ENCODE data around the gene PWP2.
"Not testable (repeated sequence)": the region's sequence is repeated elsewhere in the genome, so short reads cannot be mapped to it uniquely, and the experiment has no call there.

PWP2 gene

DNA sequence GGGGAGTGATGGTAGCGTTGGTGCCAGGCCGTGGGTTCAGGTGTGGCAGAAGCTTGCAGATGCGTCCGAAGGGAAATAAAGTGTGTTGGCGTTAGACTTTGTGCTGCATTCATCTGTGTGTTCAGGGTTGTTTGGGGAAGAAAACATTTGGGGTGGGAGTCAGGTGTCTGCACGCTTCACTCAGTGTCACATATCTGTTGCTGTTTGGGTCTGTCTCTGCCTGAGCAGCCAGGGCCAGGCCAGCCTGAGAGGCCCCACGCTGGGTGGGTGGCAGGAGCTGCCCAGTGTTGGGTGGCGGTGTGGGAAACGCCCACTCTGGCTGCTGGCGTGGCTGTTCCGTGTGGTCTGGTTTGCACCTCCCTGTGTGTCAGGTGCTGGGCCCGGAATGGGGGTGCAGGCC, 38.4 kb downstream of the PWP2 start:
- not testable (repeated sequence) for H3K36me3 ChIP-seq (ENCODE audit: low read depth); DNase-seq (ENCODE audit: low spot score); H3K27me3 ChIP-seq (ENCODE audit: insufficient read depth, poor library complexity, severe bottlenecking); H3K27ac ChIP-seq (ENCODE audit: poor library complexity, severe bottlenecking); H3K9me3 ChIP-seq (ENCODE audit: severe bottlenecking); H3K4me3 ChIP-seq (ENCODE audit: severe bottlenecking); ATAC-seq (ENCODE audit: low read depth); H3K4me1 ChIP-seq (ENCODE audit: insufficient read depth, poor library complexity, severe bottlenecking)

DNA sequence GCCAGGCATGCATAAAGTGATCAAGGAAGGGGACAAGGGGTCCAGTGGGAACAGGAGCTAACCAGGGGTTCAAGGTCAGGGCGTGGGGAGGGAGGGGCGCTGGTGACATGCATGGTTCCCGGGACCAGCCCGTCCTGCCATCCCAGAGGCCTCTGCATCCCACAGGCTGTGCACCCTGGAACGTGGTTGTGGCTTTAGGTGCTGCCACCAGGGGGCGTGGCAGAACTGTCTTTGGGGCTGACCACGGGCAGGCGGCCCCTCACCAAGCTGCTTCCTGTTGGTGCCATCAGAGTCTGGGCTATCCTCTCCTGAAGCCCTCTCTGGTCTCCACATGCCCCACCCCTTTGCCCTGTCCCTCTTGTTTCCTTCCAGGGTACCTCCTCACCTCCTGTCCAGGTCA, 39.9 kb downstream of the PWP2 start:
- H3K4me3 ChIP-seq (ENCODE audit: severe bottlenecking); H3K9me3 ChIP-seq (ENCODE audit: severe bottlenecking); H3K27me3 ChIP-seq (ENCODE audit: insufficient read depth, poor library complexity, severe bottlenecking); H3K4me1 ChIP-seq (ENCODE audit: insufficient read depth, poor library complexity, severe bottlenecking); H3K36me3 ChIP-seq (ENCODE audit: low read depth); H3K27ac ChIP-seq (ENCODE audit: poor library complexity, severe bottlenecking); DNase-seq (ENCODE audit: low spot score): not testable (repeated sequence)
- ATAC-seq (ENCODE audit: low read depth): peak; percentile 73

DNA sequence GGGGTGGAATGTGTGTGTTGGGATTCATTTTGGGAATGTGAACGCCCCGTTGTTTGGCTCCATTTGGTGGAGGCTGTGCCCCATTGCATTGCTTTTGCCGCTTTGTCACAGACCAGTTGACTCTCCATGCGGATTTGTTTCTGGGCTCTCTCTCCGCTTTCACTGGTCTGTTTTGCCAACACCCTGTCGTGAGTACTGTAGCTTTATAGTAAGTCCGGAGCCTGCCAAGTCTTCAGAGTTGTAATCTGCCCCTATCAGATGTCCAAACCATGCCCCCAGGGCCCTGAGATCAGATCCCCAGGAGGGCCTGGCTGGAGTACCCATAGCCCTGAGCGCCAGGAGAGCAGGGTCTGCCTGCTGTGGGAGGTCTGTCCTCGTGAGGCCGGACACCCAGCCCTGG, 43.1 kb downstream of the PWP2 start:
- not testable (repeated sequence) for DNase-seq (ENCODE audit: low spot score); H3K36me3 ChIP-seq (ENCODE audit: low read depth); H3K4me1 ChIP-seq (ENCODE audit: insufficient read depth, poor library complexity, severe bottlenecking); ATAC-seq (ENCODE audit: low read depth); H3K9me3 ChIP-seq (ENCODE audit: severe bottlenecking); H3K27ac ChIP-seq (ENCODE audit: poor library complexity, severe bottlenecking); H3K4me3 ChIP-seq (ENCODE audit: severe bottlenecking); H3K27me3 ChIP-seq (ENCODE audit: insufficient read depth, poor library complexity, severe bottlenecking)

DNA sequence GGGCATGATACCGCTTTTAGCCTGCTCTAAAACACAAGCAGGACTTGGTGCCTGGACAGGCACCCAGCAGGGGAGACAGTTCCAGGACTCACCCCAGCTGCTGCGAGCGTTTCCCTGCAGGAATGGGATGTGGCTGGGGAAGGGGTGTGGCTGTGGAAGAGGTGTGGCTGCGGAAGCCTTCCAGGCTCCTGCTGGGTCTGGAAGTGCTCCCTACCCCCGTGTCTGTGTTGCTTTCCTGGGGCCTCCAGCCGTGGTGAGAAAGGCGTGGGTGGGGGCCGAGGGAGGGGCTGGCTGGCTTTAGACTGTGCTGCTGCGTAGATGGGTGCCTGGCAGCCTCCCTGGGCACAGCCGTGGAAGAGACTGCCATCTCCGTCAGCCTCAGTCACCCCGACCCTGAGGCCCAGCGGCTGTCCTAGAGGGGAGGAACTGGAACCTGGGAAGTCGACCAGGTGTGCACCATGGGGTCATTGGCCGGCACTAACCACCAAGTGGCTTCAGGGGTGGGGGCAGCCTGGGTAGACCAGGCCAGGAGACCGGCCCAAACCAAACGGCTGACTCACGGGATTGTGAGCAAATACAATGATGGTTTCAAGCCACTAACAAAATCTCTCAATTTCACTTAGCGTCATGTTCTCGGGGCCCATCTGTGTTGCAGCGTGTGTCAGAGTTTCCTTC, 46.2 kb downstream of the PWP2 start:
- not testable (repeated sequence) for H3K9me3 ChIP-seq (ENCODE audit: severe bottlenecking); H3K27me3 ChIP-seq (ENCODE audit: insufficient read depth, poor library complexity, severe bottlenecking); H3K4me3 ChIP-seq (ENCODE audit: severe bottlenecking); H3K4me1 ChIP-seq (ENCODE audit: insufficient read depth, poor library complexity, severe bottlenecking); H3K36me3 ChIP-seq (ENCODE audit: low read depth); ATAC-seq (ENCODE audit: low read depth); H3K27ac ChIP-seq (ENCODE audit: poor library complexity, severe bottlenecking); DNase-seq (ENCODE audit: low spot score)

GRCh38 chr21:44153889-44154228, 46.7 kb downstream of the PWP2 start:
- not testable (repeated sequence) for H3K36me3 ChIP-seq (ENCODE audit: low read depth); ATAC-seq (ENCODE audit: low read depth); H3K4me1 ChIP-seq (ENCODE audit: insufficient read depth, poor library complexity, severe bottlenecking); H3K4me3 ChIP-seq (ENCODE audit: severe bottlenecking); H3K27ac ChIP-seq (ENCODE audit: poor library complexity, severe bottlenecking); H3K9me3 ChIP-seq (ENCODE audit: severe bottlenecking); H3K27me3 ChIP-seq (ENCODE audit: insufficient read depth, poor library complexity, severe bottlenecking)
- peak; percentile 4 for DNase-seq (ENCODE audit: low spot score)

DNA sequence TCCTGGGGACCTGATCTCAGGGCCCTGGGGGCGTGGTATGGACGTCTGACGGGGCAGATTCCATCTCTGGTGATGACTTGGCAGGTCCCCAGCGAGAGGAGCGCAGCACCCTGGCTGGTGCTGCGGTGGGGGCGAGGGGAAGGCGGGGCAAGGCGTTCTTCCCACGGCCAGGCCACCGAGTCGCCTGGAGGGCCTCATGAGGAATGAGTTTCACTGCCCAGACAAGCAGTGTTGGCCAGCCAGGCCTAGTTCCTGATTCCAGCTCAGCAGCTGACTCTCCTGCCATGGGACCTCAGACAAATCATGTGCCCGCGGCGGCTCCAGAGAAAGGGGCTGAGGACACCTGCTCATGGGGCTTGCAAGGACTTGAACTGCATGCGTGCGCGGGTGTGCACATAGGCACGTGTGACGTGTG, 47.6 kb downstream of the PWP2 start:
- not testable (repeated sequence) for H3K27ac ChIP-seq (ENCODE audit: poor library complexity, severe bottlenecking); H3K9me3 ChIP-seq (ENCODE audit: severe bottlenecking); DNase-seq (ENCODE audit: low spot score); H3K4me1 ChIP-seq (ENCODE audit: insufficient read depth, poor library complexity, severe bottlenecking); H3K4me3 ChIP-seq (ENCODE audit: severe bottlenecking); H3K36me3 ChIP-seq (ENCODE audit: low read depth); H3K27me3 ChIP-seq (ENCODE audit: insufficient read depth, poor library complexity, severe bottlenecking)
- peak; percentile 27; the same call in 1 of the 3 replicates for ATAC-seq (ENCODE audit: low read depth)

- H3K27me3 ChIP-seq (ENCODE audit: insufficient read depth, poor library complexity, severe bottlenecking); H3K4me3 ChIP-seq (ENCODE audit: severe bottlenecking); DNase-seq (ENCODE audit: low spot score); H3K27ac ChIP-seq (ENCODE audit: poor library complexity, severe bottlenecking); H3K36me3 ChIP-seq (ENCODE audit: low read depth); H3K9me3 ChIP-seq (ENCODE audit: severe bottlenecking); H3K4me1 ChIP-seq (ENCODE audit: insufficient read depth, poor library complexity, severe bottlenecking); ATAC-seq (ENCODE audit: low read depth): not testable (repeated sequence)
Measured at GRCh38 chr21:44155231-44155993, 48.2 kb downstream of the PWP2 start.

GRCh38 chr21:44155994-44156380, 48.8 kb downstream of the PWP2 start:
- not testable (repeated sequence) for H3K27ac ChIP-seq (ENCODE audit: poor library complexity, severe bottlenecking); DNase-seq (ENCODE audit: low spot score); H3K27me3 ChIP-seq (ENCODE audit: insufficient read depth, poor library complexity, severe bottlenecking); H3K4me1 ChIP-seq (ENCODE audit: insufficient read depth, poor library complexity, severe bottlenecking); H3K36me3 ChIP-seq (ENCODE audit: low read depth); H3K9me3 ChIP-seq (ENCODE audit: severe bottlenecking); H3K4me3 ChIP-seq (ENCODE audit: severe bottlenecking); ATAC-seq (ENCODE audit: low read depth)

DNA sequence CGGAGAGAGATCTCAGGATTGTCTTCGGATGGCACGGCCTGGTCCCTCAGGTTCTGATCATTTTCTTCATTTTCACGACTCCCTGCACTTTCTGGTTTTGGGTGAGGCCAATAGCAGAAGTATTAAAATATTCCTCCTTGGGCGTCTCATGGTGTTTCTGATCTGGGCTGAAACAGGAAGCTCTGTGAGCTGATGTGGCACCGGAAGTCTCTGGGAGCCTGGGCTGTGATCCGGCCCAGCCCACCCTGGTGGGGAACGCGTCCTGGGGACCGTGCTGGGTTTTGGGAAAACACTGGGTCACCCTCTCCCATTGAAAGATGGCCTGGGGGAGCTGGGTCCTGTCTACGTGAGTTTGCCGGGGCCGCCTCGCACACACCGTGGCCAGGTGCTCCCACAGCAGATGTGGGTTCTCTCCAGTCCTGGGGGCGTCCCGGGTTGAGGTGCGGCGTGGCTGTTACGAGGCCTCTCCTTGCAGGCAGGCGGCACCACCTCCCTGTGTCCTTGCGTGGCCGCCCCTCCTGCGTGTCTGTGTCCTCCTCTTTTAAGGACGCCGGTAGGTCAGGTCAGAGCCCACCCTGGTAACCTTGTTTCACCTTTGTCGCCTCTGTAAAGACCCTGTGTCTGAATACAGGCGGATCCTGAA, 50.4 kb downstream of the PWP2 start:
- not testable (repeated sequence) for H3K9me3 ChIP-seq (ENCODE audit: severe bottlenecking); ATAC-seq (ENCODE audit: low read depth); H3K4me1 ChIP-seq (ENCODE audit: insufficient read depth, poor library complexity, severe bottlenecking); H3K36me3 ChIP-seq (ENCODE audit: low read depth); H3K27ac ChIP-seq (ENCODE audit: poor library complexity, severe bottlenecking); H3K4me3 ChIP-seq (ENCODE audit: severe bottlenecking); DNase-seq (ENCODE audit: low spot score); H3K27me3 ChIP-seq (ENCODE audit: insufficient read depth, poor library complexity, severe bottlenecking)

DNA sequence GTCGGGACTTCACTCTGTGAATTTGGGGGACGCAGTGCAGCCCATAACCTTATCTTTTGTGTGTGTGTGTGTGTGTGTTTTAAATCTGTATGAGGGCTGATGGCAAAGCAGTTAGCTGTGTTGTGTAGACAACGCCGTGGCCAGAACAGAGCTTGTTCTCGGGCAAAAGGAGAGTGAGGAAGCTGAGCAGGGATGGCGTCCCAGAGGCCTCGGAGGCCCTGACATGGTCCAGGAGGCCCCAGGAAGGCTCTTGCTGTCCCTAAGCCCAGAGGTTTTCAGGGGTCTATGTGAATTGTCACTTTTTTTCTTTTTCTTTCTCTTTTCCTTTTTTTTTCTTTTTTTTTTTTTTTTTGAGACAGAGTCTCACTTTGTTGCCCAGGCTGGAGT, 50.9 kb downstream of the PWP2 start:
- not testable (repeated sequence) for H3K36me3 ChIP-seq (ENCODE audit: low read depth); H3K27ac ChIP-seq (ENCODE audit: poor library complexity, severe bottlenecking); H3K9me3 ChIP-seq (ENCODE audit: severe bottlenecking); H3K27me3 ChIP-seq (ENCODE audit: insufficient read depth, poor library complexity, severe bottlenecking); H3K4me3 ChIP-seq (ENCODE audit: severe bottlenecking); H3K4me1 ChIP-seq (ENCODE audit: insufficient read depth, poor library complexity, severe bottlenecking); ATAC-seq (ENCODE audit: low read depth); DNase-seq (ENCODE audit: low spot score)

GRCh38 chr21:44159349-44160297, 52.4 kb downstream of the PWP2 start:
- not testable (repeated sequence) for H3K36me3 ChIP-seq (ENCODE audit: low read depth); H3K9me3 ChIP-seq (ENCODE audit: severe bottlenecking); H3K4me1 ChIP-seq (ENCODE audit: insufficient read depth, poor library complexity, severe bottlenecking); ATAC-seq (ENCODE audit: low read depth); DNase-seq (ENCODE audit: low spot score); H3K27ac ChIP-seq (ENCODE audit: poor library complexity, severe bottlenecking); H3K4me3 ChIP-seq (ENCODE audit: severe bottlenecking); H3K27me3 ChIP-seq (ENCODE audit: insufficient read depth, poor library complexity, severe bottlenecking)

All from RWPE2 (cell line).